WERI-Rb-1 (cell line): ENCODE data around the gene CEP43.

Source experiments
- DNase-seq: peaks from one replicate; pipeline ENCODE4 v3.0.0-alpha.2; 2020
- H3K27ac ChIP-seq: fragments of 250-450 bp; sonication (Bioruptor Pico); 2 replicates; pipeline ENCODE4 v1.5.1; 2020; ENCODE audit warnings: mild to moderate bottlenecking, moderate library complexity
- H3K27me3 ChIP-seq: fragments of 250-450 bp; sonication (Bioruptor Pico); 2 replicates; pipeline ENCODE4 v1.5.1; 2021; ENCODE audit warnings: mild to moderate bottlenecking, low read depth, moderate library complexity; ENCODE audit not compliant: insufficient read depth, severe bottlenecking
- H3K36me3 ChIP-seq: fragments of 250-450 bp; sonication (Bioruptor Pico); 2 replicates; pipeline ENCODE4 v1.5.1; 2020; ENCODE audit warnings: mild to moderate bottlenecking, moderate library complexity
- H3K4me3 ChIP-seq: 2 replicates; pipeline ENCODE4 v1.5.1; 2011; ENCODE audit warnings: low read depth, mild to moderate bottlenecking, control low read depth, low read length
- H3K9me3 ChIP-seq: fragments of 250-450 bp; sonication (Bioruptor Pico); 2 replicates; pipeline ENCODE4 v1.5.1; 2021; ENCODE audit warnings: mild to moderate bottlenecking, moderate library complexity; ENCODE audit not compliant: severe bottlenecking
- TF ChIP-seq, protein P1 (sequence below): IDR thresholded peaks from 2 replicates; pipeline ENCODE4 v1.5.1; 2011; ENCODE audit warnings: low read depth, mild to moderate bottlenecking, control low read depth, inconsistent platforms, low read length

The CEP43 gene

DNA sequence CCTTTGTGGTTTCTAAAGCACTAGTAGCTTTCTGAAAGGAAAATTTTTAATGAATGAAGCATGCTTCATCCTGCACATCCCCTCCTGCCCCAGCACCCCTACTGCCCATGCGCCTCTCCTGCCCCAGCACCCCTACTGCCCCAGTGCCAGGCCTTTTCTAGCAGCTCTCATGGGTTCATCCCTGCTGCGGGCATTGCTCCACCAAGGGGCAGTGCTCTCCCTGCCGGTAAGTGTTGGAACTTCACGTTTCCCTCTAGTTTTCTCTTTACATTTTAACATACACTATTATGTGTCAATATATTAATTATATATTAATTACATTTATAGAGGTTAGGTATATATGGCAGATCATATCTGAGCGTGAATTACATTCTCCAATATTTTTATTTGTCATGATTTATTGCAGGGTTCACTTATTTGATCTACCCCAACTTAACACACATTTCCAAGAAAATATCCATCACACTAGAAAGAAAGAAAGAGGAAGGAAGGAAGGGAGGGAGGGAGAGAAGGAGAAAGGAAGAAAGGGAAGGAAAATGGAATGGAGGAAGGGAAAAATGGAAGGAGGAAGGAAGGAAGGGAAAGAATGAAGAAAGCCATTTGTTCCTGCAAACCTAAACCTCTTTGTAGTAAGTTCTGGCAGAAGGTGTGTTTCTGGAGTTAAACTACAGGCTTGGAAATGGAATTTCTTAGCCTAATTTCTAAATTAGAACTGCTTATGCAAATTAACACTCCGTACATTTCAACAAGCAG is 46.8 kb downstream of the CEP43 start:
- TF ChIP-seq, protein P1, sequence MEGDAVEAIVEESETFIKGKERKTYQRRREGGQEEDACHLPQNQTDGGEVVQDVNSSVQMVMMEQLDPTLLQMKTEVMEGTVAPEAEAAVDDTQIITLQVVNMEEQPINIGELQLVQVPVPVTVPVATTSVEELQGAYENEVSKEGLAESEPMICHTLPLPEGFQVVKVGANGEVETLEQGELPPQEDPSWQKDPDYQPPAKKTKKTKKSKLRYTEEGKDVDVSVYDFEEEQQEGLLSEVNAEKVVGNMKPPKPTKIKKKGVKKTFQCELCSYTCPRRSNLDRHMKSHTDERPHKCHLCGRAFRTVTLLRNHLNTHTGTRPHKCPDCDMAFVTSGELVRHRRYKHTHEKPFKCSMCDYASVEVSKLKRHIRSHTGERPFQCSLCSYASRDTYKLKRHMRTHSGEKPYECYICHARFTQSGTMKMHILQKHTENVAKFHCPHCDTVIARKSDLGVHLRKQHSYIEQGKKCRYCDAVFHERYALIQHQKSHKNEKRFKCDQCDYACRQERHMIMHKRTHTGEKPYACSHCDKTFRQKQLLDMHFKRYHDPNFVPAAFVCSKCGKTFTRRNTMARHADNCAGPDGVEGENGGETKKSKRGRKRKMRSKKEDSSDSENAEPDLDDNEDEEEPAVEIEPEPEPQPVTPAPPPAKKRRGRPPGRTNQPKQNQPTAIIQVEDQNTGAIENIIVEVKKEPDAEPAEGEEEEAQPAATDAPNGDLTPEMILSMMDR, result no peak
- Histone ChIP-seq H3K9me3 (no peaks in the 10 kb centered on the region), H3K4me3 (no peak overlapping the region), H3K27me3 (no peaks in the 10 kb centered on the region), H3K36me3 (peaks cover 16% of the 10 kb centered on the region), H3K27ac (no peak overlapping the region)
- DNase-seq, result no peak

DNA sequence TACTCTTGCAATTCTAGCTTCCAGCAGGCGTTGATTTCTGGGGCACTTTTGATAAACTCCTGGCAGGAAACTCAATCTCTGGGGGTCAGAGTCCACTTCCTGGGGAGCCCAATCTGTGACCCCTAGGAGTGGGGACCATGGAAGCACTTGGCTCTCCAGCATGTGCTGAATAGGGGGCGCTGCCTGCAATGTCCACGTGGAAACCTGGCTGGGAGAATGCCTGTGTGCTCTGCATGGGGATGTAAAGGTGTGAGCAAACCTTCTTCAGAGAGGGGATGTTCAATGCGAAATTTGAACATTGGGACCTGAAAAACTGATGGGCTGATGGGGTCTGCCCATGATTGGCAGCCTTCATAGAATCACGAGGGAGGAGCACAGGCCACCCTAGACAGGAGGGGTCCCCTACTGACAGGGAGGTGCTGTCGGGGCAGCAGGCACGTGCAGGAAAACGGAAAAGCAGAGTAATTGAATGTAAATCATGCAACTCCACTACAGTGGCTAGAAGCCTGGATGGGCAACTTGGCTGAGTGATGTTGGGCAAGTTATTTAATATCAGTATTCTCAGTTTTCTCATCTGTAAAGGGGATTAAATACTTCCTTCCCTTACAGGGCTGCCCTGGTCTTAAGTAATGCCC is 47.8 kb downstream of the CEP43 start:
- Histone ChIP-seq H3K36me3 (peaks cover 9% of the 10 kb centered on the region), H3K27ac (no peak overlapping the region), H3K27me3 (no peaks in the 10 kb centered on the region), H3K4me3 (no peak overlapping the region), H3K9me3 (no peaks in the 10 kb centered on the region)
- no peak for DNase-seq
- TF ChIP-seq, protein P1, result no peak

DNA sequence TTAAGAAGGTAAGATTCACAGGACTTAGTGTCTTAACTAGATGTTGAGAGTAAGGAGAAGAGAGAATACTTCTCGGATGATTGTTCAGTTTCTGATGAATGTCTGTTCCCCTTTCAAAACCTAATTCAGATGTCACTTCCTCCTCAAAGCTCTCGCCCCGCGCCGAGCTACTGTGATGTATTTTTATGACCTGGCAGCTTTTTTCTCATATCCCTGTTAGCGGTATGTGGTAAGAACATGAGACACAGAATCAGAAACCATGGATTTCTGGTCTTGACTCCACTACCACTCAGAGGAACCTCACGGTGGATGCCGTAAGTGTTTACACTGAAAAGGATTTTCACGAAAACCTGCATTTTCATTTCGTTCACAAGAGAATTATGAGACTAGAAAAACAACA is 48.4 kb downstream of the CEP43 start:
- Histone ChIP-seq H3K9me3 (no peaks in the 10 kb centered on the region), H3K27me3 (no peaks in the 10 kb centered on the region), H3K27ac (no peak overlapping the region), H3K36me3 (peaks cover 9% of the 10 kb centered on the region), H3K4me3 (no peak overlapping the region)
- TF ChIP-seq, protein P1, result no peak
- DNase-seq, result no peak
